ENCODE data around the gene TMEM81.

The TMEM81 gene

DNA sequence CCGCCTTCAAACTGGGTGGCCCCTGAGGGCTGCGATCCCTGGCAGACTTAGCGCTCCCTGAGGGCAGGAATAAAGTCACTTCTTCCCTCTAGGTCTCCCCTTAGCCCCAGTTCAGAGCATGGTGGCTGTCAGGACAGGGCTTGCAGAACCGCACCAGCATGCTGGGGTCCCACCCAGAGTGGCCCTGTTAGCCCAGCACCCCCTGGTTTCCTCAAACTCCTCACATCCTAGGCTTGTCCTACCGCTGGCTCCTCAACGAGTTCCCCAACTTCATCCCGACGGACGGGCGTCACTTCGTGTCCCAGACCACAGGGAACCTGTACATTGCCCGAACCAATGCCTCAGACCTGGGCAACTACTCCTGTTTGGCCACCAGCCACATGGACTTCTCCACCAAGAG, 25.4 kb downstream of the TMEM81 start:
- no peak for DNase-seq (ENCODE audit: low read depth)

DNA sequence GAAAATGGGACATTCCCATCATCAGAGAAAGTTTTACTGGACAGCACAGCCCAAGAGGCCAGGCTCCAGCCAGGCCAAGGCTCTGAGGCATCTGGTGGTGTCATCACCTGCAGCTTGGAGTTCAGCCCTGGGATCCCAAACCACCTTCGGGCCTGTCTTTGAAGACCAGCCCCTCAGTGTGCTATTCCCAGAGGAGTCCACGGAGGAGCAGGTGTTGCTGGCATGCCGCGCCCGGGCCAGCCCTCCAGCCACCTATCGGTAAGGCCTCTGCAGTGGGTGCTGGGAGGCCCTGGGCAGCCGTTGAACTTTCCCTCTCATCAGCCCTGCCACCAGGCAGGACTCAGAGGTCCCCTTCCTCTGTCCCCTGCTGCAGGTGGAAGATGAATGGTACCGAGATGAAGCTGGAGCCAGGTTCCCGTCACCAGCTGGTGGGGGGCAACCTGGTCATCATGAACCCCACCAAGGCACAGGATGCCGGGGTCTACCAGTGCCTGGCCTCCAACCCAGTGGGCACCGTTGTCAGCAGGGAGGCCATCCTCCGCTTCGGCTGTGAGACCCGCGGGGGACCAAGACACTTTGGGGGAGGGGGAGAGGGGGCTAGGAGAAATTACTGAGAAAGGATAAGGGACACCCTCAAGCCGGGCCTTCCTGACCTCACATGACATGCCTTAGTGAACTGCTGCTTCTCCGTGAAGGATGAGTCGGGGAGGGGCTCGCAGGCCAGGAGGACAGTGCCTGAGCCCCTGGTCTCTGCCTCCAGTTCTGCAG, 26.3 kb downstream of the TMEM81 start:
- DNase-seq (ENCODE audit: low read depth), result no peak

DNA sequence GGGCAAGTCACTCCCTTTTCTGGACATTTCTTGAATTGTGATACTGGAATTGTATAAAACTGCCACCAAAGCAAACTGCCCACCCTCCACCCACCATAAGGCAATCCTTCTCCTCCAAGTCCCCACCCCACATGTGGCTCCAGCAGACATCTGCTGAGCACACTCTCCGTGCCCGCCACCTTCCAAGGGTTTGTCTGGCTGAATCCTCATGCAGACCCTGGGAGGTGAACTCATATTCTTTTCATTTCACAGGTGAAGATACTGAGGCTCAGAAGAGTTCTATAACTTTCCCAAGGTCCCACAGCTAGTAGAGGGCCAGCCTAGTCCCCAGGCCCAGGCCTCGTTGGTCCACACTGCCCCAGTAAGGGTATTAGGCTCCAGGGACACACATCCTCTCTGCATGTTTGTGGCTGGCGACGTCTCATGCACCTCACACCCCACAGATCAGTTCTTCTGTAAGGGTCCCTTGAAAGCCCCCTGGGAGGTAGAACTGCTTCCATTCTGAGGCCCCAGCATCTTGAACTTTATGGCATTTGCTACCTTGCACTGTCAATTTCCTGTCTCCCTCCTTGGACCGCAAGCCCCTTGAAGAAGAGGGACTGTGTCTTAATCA, 27.2 kb downstream of the TMEM81 start:
- no peak for DNase-seq (ENCODE audit: low read depth)

DNA sequence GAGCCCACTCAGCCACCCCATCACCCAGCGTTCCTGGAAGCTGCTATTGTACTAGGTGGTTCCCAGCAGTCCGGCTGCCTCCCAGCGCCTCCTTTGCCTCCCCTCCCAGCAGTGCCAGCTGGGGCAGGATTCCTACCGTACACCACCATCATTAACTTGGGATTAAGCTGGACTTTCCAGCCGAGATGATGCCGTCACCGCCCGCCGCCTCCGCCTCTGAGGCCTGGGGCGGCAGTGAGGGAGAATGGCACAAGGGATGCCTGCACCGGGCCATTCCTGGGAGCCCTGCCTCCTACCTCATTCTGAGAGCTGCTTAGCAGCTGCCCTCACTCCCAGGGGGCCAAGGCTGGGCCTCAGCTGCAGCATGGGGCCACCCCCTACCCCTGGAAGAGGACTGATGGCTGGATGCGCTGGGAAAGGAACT, 28.1 kb downstream of the TMEM81 start:
- no peak for DNase-seq (ENCODE audit: low read depth)

DNA sequence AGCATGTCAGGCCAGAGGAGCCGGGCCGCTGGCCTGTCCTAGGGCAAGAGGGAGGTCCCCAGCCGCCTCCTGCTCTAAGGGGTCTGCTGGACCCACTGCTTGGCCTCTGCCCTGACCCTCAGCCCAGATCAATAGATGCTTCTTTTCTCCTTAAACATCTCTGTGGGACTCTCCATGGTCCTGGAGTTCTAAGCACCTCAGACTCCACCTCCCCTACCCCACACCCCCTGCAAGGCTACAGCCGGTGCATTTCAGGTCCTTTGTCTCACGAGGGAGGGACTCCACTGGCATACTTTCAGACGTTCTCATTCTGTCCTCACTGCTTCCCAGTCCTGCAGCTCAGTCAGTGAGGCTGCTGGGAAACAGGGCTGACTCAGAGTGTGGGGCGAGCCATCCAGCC, 30.2 kb downstream of the TMEM81 start:
- DNase-seq (ENCODE audit: low read depth), result no peak

DNA sequence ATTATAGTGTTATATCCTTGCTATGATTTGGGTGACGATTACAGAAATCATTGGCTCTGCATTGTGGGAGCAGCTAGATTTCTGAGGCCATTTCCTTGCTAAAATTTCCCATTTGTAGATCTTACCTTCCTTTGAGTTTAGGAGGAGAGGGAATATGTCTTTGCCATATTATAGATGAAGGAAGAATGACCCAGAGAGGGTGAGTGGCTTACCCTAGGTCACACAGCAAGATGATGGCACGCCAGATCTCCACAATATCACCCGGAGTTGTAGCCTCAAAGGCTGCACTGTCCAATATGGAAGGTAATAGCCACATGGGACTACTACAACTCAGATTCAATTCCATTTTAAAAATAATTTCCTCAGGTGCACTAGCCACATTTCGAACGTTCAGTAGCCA, 31.0 kb downstream of the TMEM81 start:
- no peak for DNase-seq (ENCODE audit: low read depth)

DNA sequence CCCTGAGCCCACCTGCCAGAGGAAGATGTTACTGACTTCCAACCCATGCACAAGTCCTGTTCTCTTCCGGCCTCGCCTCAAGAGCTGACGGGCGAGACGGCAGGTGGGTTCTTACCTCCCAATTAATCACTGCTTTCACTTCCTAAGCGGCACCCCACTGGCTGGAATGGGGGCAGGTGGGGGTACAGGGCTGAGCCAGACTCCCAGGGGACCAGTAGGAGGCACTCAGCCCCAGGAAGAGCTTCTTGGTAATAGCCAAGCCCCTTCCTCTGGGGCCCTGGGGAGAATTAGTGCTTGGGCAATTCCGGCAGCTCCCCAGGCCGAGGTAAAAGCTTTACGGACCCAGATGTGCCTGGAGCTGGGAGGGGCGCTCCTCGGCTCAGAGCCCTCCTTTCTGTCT, 31.6 kb downstream of the TMEM81 start:
- DNase-seq (ENCODE audit: low read depth), result no peak

DNA sequence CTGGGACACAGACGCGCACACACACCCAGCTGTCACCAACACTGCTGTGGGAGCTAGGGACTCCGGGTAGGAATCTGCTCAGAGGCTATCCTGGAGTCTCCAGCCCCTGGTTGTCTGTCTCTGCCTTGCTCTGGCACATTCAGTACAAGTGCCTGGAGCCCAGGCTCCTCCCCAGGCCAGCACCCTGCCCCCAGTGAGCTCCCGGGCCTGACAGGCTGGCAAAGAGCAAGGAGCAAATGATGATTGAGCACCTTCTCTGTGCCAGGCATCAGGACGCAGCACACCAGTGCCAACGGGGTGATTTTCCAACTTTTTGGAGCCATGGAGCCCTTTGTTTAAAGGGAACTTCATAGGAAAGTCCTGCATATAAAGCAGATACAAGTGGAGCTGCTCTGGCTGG, 34.8 kb downstream of the TMEM81 start:
- no peak for DNase-seq (ENCODE audit: low read depth)

DNA sequence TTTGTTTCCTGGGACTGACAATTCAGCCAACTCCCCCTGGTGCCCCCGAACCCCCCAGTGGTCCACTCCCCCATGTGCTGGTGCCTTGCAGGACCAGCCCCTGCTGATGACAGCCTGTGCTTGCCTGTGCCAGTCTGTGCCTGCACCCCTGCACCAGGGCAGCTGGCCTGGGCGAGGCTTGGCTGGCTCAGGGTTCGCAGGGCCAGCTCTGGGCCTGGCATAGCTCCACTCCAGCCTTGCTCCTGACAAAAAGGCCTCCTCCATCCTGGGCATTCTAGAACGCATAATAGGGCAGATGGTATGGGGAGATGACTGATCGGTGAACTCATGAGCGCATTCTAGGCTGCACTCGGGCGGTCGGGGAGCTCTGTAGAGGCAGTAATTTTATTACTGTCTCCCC, 35.9 kb downstream of the TMEM81 start:
- no peak for DNase-seq (ENCODE audit: low read depth)

DNA sequence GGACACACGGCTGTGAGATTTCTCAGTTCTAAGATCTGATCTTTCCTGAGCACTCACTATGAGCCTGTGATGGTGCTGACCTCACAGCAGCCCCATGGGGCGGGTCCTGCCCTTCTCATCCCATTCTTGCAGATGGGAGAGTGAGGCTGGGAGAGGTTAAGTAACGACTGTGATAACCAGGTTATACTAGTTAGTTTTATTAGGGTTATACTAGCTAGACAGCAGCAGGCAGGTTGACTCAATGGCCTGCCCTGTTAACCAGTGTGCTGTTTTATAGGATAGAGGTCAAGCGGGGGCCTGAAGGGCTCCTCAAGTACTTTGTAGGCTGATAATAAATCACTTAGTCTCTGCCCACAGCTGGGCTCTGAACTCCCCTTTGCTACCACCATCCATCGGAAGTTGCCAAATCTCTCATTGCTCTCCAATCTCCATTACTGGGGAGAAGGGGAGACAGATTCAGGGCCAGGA, 36.5 kb downstream of the TMEM81 start:
- no peak for DNase-seq (ENCODE audit: low read depth)

DNA sequence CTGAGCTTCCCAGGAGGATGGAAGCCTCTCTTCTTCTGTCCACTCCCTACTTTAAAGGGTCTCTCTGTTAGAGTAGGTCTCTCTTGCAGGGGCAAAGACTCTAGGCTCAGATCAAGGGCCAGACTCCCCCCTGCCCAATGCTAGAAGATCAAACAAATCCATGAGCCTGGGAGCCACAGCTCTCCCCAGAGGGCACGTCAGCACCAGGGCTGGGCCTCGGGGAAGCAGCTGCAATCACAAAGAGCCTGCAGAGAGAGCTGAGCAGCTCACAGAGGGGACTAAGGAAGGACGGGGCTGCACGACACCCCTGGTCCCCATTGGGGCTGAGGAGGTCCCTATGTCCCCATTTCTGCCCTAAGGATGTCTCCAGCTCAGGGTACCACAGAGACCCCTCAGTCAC, 37.4 kb downstream of the TMEM81 start:
- DNase-seq (ENCODE audit: low read depth), result no peak

DNA sequence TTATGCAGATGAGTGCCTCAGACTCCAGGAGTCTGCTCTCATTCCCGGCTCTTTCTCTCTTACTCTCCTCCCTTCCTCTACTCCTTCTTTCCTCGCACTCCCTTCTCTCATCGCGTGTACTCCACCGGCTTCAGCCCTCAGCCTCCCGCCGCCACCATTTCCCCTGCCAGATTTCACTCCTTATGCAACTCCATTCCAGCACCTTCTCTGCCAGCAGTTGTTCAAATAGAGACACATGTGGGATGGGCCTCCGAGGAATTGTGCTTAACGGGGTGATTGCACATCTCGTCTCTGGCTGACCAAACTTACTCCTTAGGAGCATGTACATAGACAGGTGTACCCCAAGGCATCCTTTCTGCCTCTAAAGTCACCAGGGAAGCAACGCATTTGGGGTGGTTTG, 39.1 kb downstream of the TMEM81 start:
- no peak for DNase-seq (ENCODE audit: low read depth)

DNA sequence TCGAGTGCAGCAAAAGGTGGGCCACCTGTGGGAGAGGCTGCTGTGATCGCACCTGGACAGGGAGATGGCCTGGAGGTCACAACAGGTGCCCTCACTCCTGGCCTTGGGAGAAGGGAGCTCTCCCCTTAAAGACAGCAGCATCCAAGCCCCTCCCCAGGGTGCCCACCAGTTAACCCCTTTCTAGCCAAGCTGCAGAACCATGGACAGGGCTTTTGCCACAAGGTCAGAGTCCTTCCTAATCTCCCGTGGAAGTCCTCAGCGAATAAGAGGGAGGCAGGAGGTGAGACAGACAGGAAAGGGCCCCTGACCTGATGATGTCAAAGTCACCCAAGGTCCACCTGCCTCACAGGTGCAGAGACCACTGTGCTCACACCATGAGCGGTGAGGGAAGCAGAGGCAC, 39.5 kb downstream of the TMEM81 start:
- no peak for DNase-seq (ENCODE audit: low read depth)

DNA sequence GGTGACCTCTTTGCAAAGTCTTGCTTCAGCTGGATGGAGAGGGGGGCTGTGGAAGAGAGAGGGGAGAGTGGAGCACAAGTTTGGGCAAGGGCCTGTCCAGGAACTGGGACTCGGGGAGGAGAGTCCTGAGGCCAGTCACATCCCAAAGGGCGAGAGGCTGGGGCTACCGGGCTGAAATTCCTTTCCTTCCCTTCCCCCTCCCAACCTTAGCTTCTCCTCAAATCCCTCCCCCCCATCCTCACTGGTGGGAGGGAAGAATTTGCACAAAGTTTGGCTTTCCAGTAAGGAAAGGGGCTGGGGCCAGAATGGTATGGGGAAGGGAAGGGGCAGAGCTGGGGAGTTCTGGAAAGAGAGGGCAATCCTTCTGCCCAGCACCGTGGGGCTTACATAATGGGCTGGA, 40.4 kb downstream of the TMEM81 start:
- no peak for DNase-seq (ENCODE audit: low read depth)

DNA sequence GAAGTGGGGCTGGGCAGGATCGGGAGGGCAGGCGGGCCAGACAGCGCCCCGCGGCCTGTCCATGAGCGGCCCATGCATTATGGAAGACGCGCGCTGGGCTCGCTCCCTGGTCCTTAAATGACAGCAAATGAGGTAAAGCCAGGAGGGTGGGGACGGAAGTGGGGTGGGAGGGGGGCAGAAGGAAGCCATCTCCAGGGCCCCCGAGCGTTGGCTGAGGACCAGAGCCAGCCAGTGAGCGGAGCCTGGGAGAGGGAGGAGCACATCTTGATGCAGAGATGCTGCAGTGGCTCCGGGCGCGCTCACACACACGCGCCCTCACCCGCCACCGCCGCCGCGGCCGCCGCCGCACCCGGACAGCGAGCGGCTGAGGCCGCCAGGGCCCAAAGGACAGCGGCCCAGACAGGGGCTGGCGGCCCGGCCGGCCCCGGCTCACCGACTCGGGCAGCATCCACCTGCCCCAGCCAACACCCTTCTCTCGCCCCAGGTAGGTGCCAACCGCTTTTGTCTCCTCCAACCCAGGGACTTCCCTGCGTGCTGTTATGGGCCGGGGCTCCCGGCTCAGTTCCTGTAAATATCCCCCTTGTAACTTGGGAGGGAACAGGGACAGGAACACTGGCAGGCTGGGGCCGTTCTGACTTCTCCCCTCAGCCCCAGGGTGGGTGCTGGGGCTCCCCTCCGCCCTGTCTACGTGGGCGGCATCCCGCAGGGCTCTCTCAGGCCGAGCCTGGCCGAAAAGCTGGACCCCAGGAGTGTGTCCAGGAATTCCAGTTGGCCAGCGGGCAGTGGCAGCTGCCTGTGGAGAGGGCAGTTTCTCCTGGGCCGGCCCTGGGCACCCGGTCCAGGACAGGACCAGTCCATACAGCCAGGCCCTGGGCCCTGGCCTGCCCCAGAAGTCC, 41.1 kb downstream of the TMEM81 start, which contains the start of gene CNTN2:
CNTN2 (plus strand) TSS at position 302 of the 896 bp plus-strand sequence. CDS start 9,974 bp downstream, outside the sequence.
- DNase-seq (ENCODE audit: low read depth), result no peak

DNA sequence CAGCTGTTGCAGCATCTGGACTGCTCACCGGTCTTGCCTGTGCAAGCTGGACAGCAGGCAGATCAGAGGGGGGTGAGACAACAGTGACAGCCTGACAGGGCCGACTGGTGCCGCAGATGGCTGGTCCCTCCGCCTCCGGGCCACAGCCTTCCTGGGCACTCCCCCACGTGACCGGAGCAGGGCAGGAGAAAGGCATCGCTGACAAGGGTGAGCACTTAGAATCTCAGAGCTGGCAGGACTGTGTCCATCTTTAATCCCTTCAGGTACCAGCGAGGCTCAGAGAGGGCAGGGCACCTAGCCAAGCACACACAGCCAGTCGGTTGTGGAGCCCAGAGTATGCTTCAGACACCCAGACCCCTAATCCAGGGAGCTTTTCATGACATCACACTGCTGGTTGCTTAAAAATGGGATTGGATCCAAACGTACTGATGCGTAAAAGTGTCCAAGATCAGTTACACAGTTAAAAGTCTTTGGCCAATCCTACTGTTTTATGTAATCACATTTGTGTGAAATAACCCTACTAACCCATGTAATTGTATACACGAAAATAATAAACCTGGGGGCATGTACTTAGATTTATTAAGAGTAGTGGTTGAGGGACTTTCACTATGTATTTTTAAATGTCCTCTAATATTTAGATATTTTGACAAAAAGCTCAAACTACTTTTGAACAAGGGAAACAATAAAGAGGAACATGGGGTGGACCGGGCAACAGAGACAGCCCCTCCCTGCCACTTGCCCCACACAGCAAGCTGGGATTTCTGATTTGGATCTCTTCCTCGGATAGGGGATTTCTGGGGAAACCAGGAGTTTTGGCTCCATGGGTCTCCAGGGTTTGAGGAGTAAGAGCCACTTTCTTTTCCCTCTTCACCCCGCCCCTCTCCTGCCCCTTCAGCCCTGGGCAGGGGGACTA, 42.0 kb downstream of the TMEM81 start:
- no peak for DNase-seq (ENCODE audit: low read depth)

DNA sequence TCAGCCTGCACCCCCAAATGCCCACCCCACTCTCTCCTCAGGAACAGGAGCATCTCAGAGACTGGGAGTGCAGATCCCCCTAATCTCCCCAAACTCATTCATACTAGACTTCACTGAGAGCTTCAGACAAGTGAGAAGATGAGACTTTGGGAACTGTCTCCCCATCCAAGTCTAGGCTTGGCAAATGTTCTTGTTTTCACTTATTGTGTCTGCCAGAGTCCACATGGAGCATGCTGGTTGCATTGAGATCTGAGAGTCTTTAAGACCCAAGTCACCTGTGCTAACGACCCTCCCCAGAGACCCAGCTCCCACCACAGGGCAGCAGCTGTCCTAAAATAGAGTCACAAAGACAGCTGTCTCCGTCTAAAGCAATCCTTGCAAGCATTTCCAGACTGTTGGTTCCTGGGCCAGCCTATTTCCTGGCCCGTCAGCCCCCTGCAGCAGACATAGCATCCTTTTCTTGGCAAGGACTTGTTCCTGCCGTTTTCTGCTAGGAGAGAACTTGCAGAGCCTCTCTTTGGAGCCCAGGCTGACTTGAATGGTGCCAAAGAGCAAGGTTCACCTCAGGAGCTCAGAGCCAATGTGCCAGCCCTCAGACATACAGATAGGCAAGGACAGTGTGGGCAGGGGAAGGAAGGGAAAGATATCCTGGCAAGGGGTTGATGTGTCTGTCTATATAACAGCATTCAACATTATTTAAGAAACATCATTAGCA, 43.1 kb downstream of the TMEM81 start:
- DNase-seq (ENCODE audit: low read depth), result no peak

DNA sequence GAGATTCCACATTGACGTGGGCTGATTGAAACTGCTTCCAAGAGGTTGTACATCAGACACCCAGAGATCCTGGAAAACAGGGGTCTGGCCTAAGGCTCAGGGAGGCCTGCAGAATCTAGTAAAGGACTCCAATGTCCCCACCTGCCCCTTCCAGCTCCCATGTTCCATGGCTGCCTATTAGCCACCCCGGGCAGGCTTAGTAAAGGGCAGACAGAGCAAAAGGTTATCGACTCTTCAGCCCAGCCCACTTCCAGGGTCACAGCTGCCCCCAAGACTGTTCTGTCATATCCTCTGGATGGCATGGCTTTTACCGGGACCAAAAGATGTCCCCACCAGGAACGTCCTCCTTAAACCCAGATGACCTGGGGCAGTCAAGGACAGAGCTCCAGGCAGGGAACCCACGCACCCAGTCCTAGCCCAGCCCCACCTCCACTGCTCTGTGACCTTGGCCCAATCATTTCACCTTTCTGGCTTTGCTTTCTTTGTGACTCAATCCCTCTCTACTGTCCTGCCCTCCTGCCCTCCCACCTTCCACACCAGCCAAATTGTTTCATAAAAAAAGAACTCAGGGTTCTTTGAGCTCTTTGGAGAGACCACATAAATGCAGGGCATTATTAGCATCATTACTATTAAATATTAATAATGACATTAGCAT, 46.0 kb downstream of the TMEM81 start:
- DNase-seq (ENCODE audit: low read depth), result no peak

DNA sequence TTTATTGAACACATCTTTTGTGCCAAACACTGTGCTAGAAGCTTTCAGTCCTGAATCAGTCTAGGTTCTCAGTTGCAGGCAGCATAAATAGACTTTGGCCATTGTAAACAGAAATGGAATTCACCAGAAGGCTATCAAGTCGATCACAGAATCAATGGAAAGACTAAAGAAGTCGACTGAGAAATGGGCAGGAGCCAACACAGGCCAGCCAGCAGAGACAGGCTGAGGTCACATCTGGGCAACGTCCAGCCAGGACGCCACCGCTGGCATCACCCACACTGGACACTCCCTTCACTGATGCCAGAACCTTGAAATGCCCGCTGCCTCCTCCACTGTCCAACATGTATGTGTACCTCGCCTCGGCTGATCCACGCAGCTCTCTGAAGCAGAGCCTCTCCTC, 46.7 kb downstream of the TMEM81 start:
- DNase-seq (ENCODE audit: low read depth), result no peak
